Measurements from ENCODE around the gene TSC22D3.

The TSC22D3 gene

GRCh38 chrX:107730991-107731766 lies 44.4 kb downstream of the TSC22D3 start:
- H3K36me3 ChIP-seq (ENCODE audit: control insufficient read depth, insufficient read depth, low read length), result no peaks in the 10 kb centered on the region
- H3K27ac ChIP-seq (ENCODE audit: low read depth, low read length), result no peak overlapping the region
- H3K9me3 ChIP-seq (ENCODE audit: control insufficient read depth, insufficient read depth, low read length), result no peaks in the 10 kb centered on the region
- no peak overlapping the region for H3K4me3 ChIP-seq (ENCODE audit: low read depth, low read length)
- H3K4me1 ChIP-seq (ENCODE audit: control insufficient read depth, insufficient read depth, low read length), result peaks cover 30% of the 10 kb centered on the region
- H3K27me3 ChIP-seq (ENCODE audit: control insufficient read depth, insufficient read depth, low read length), result 0 out of 2 replicates have a peak, but pooled peaks cover 5% of the 10 kb centered on the region
- no peak overlapping the region for H3K9ac ChIP-seq (ENCODE audit: low read depth, low read length)

DNA sequence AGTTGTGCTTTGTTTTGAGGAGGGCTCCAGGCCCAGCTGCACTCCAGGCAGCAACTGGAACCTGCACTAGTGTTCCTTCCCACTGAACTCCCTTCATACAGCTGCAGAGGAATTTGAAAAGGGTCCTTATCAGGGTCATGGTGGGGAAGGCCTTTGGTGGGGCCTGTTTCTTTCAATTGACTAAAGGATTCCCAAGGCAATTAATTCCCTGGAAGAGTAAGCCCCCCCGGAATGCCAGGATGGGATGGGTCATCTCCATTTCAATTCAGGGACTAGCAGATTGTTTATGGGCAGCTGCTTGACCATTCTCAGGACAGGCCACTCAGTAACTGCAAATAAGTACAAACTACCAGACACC lies 45.3 kb downstream of the TSC22D3 start:
- Histone ChIP-seq H3K27me3 (ENCODE audit: control insufficient read depth, insufficient read depth, low read length) (no peaks in the 10 kb centered on the region), H3K27ac (ENCODE audit: low read depth, low read length) (peak overlapping the region; percentile 29), H3K4me3 (ENCODE audit: low read depth, low read length) (no peak overlapping the region), H3K4me1 (ENCODE audit: control insufficient read depth, insufficient read depth, low read length) (peaks cover 35% of the 10 kb centered on the region), H3K9ac (ENCODE audit: low read depth, low read length) (no peak overlapping the region), H3K36me3 (ENCODE audit: control insufficient read depth, insufficient read depth, low read length) (no peaks in the 10 kb centered on the region), H3K9me3 (ENCODE audit: control insufficient read depth, insufficient read depth, low read length) (no peaks in the 10 kb centered on the region)

DNA sequence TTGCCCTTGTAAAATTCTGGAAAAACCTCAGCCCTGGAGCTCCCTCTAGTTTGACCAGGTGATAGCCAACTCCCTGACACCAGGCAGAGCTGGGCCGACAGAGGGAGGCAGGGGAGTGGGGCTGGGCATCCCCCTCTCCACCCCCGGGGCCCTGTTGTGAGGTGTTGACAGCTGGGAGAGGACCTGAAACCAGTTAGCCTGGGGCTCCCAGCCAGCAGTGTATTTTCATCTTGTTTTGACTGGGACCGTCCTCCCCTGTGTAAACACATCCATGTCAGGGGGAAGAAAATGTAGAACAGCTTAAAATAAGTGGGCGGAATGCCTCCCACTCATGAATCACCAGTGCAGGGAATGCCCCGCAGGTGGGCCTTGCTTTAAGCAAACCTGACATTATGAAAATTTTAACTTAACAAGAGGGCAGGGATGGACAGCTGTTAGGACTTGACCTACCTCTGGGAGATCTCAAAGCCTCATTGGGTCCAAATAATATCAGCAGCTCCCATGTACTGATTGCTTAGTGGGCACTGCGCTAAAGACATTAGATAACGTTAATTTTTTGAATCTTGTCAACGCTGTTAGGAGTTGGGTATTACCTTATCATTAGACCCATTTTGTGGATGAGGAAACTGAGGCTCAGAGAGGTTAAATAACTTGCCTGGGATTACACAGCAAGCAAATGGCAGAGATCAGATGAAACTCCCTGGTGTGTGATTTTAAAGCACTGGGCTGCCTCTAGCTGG lies 45.9 kb downstream of the TSC22D3 start:
- Histone ChIP-seq H3K4me1 (ENCODE audit: control insufficient read depth, insufficient read depth, low read length) (peaks cover 35% of the 10 kb centered on the region), H3K27me3 (ENCODE audit: control insufficient read depth, insufficient read depth, low read length) (no peaks in the 10 kb centered on the region), H3K9ac (ENCODE audit: low read depth, low read length) (no peak overlapping the region), H3K27ac (ENCODE audit: low read depth, low read length) (peak overlapping the region; percentile 29), H3K4me3 (ENCODE audit: low read depth, low read length) (no peak overlapping the region), H3K9me3 (ENCODE audit: control insufficient read depth, insufficient read depth, low read length) (no peaks in the 10 kb centered on the region), H3K36me3 (ENCODE audit: control insufficient read depth, insufficient read depth, low read length) (no peaks in the 10 kb centered on the region)

DNA sequence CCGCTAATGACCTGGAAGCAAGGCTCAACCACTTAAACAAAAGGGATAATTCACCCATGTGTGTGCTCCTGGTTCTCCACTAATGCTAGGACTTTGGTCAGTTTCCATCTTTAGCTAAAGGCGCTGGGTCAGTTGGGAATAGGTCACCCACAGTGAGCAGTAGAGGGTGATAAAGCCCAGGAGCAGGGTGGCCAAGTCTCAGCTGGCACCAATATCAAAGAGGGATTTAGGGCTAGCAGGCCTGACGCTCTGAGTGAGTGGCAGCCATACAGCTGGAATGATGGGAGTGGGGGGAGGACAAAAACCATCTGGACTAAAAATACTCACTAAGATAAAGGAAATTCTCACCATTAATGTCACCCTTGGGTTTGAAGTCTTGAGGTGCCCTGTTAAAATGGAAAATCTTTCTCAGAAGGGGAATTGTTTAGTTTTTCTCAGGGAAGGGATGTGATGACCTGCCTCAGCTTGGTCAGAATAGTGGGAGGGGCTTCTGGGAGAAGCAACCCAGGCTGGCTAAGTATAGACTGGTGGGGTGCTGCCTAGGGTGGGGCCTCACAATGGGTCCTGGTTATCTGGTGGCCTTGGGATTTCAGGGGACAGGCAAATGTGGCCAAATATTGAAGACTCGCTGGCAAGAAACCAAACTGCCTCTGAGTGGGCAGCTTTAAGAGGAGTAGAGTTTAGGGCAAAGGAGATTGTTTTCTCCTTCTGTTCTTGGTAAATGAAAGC lies 47.1 kb downstream of the TSC22D3 start:
- H3K9ac ChIP-seq (ENCODE audit: low read depth, low read length), result no peak overlapping the region
- no peaks in the 10 kb centered on the region for H3K9me3 ChIP-seq (ENCODE audit: control insufficient read depth, insufficient read depth, low read length)
- H3K36me3 ChIP-seq (ENCODE audit: control insufficient read depth, insufficient read depth, low read length), result no peaks in the 10 kb centered on the region
- H3K27ac ChIP-seq (ENCODE audit: low read depth, low read length), result no peak overlapping the region
- no peaks in the 10 kb centered on the region for H3K27me3 ChIP-seq (ENCODE audit: control insufficient read depth, insufficient read depth, low read length)
- H3K4me3 ChIP-seq (ENCODE audit: low read depth, low read length), result no peak overlapping the region
- peaks cover 35% of the 10 kb centered on the region for H3K4me1 ChIP-seq (ENCODE audit: control insufficient read depth, insufficient read depth, low read length)

DNA sequence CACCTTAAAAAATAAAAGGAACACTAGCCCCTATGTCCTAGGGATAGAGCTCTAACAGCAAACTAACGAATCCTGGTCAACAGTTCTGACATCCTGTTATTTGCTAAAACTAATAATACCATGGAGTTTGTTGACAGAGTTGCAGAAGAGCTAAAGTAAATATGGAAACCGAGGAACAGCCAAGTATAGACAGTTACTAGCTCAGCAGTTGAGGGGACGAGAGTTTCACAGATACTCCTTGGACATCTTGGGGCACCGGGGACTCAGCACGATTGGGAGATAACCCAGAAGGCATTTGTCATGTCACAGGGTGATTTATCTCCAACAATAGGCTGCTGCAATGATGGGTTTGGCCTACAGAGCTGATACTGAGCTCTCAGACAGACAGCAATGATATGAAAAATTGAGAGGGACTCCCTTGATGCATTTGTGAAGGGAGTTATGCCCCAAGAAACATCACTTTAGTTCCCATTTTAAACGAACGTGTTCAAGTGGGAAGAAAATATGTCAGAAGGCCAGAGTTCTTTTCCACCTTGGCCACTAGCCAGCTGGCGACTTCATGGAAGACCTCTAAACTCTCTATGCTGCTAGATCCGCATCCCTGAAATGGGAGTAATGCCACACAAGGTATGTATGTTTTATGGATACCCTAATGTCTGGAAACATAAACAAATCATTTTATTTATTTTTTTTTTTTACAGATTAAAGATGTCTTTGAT lies 48.6 kb downstream of the TSC22D3 start:
- no peaks in the 10 kb centered on the region for H3K9me3 ChIP-seq (ENCODE audit: control insufficient read depth, insufficient read depth, low read length)
- H3K4me1 ChIP-seq (ENCODE audit: control insufficient read depth, insufficient read depth, low read length), result peaks cover 35% of the 10 kb centered on the region
- H3K36me3 ChIP-seq (ENCODE audit: control insufficient read depth, insufficient read depth, low read length), result no peaks in the 10 kb centered on the region
- H3K4me3 ChIP-seq (ENCODE audit: low read depth, low read length), result no peak overlapping the region
- H3K27ac ChIP-seq (ENCODE audit: low read depth, low read length), result no peak overlapping the region
- no peaks in the 10 kb centered on the region for H3K27me3 ChIP-seq (ENCODE audit: control insufficient read depth, insufficient read depth, low read length)
- no peak overlapping the region for H3K9ac ChIP-seq (ENCODE audit: low read depth, low read length)

DNA sequence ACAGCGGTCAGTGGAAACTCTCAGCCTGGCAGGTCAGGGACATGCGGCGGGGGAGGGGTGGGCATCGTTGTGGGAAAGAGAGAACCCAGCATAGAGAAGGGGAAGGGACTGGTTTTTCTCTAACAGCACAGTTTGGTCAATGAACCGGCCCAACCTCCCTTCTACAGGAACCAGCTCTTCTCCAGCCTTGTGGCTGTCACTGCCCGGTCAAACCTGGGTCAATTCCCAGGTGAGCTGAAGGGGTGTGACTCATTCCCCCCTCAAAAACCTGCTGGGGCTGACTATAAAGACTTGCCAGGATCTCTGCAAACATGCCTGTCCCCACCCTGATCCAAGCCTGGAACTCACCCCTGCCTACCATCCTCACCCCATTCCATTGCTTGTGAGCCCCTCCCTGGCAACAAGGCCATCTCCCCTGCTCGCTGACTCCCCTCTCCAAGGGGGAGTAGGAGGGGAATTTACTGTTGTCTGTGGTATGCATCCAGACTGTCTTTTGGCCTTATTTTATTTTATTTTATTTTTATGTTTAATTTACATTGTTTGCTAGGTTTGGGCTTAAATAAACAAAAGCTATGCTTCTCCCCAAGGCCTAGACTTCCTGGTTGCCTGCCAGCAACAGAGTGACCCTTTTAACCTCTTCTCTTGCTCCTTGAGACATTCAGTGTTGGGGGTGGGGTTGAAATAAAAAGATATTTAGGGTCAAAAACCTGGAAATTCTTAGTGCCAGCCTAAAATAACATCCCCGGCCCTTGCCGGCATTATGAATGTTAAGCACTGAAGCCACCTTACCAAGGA lies 49.6 kb downstream of the TSC22D3 start:
- Histone ChIP-seq H3K27ac (ENCODE audit: low read depth, low read length) (no peak overlapping the region), H3K4me1 (ENCODE audit: control insufficient read depth, insufficient read depth, low read length) (peaks cover 26% of the 10 kb centered on the region), H3K4me3 (ENCODE audit: low read depth, low read length) (no peak overlapping the region), H3K9ac (ENCODE audit: low read depth, low read length) (no peak overlapping the region), H3K36me3 (ENCODE audit: control insufficient read depth, insufficient read depth, low read length) (no peaks in the 10 kb centered on the region), H3K27me3 (ENCODE audit: control insufficient read depth, insufficient read depth, low read length) (no peaks in the 10 kb centered on the region), H3K9me3 (ENCODE audit: control insufficient read depth, insufficient read depth, low read length) (no peaks in the 10 kb centered on the region)

DNA sequence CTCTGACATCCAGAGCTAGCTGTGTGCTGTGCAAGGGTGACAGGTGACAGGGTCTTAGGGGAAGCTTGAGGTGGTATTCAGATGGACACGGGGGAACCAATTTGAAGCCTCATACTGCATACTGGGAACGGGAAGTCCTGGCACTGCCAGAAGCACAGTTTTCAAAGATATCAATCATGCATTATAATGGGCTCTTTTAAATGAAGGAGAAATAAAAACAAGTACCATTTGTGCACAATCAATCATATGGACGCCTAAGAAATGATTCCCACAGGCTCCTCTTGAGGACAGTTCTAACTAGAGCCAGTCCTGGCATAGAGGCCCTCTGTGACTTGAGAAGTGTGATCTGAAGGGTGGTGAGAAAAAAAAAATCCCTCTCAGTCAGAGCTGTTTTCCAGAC lies 50.9 kb downstream of the TSC22D3 start:
- H3K9me3 ChIP-seq (ENCODE audit: control insufficient read depth, insufficient read depth, low read length), result no peaks in the 10 kb centered on the region
- no peaks in the 10 kb centered on the region for H3K36me3 ChIP-seq (ENCODE audit: control insufficient read depth, insufficient read depth, low read length)
- no peaks in the 10 kb centered on the region for H3K27me3 ChIP-seq (ENCODE audit: control insufficient read depth, insufficient read depth, low read length)
- no peak overlapping the region for H3K9ac ChIP-seq (ENCODE audit: low read depth, low read length)
- no peak overlapping the region for H3K4me3 ChIP-seq (ENCODE audit: low read depth, low read length)
- no peak overlapping the region for H3K27ac ChIP-seq (ENCODE audit: low read depth, low read length)
- peaks cover 13% of the 10 kb centered on the region for H3K4me1 ChIP-seq (ENCODE audit: control insufficient read depth, insufficient read depth, low read length)

GRCh38 chrX:107723511-107723910 lies 52.1 kb downstream of the TSC22D3 start:
- Histone ChIP-seq H3K4me1 (ENCODE audit: control insufficient read depth, insufficient read depth, low read length) (peaks cover 15% of the 10 kb centered on the region), H3K27ac (ENCODE audit: low read depth, low read length) (no peak overlapping the region), H3K36me3 (ENCODE audit: control insufficient read depth, insufficient read depth, low read length) (no peaks in the 10 kb centered on the region), H3K9me3 (ENCODE audit: control insufficient read depth, insufficient read depth, low read length) (no peaks in the 10 kb centered on the region), H3K4me3 (ENCODE audit: low read depth, low read length) (no peak overlapping the region), H3K9ac (ENCODE audit: low read depth, low read length) (no peak overlapping the region), H3K27me3 (ENCODE audit: control insufficient read depth, insufficient read depth, low read length) (no peaks in the 10 kb centered on the region)

- H3K27ac ChIP-seq (ENCODE audit: low read depth, low read length), result no peak overlapping the region
Observed at GRCh38 chrX:107721966-107722707, 53.5 kb downstream of the TSC22D3 start.

GRCh38 chrX:107721318-107721717 lies 54.3 kb downstream of the TSC22D3 start:
- no peaks in the 10 kb centered on the region for H3K36me3 ChIP-seq (ENCODE audit: control insufficient read depth, insufficient read depth, low read length)
- no peak overlapping the region for H3K27ac ChIP-seq (ENCODE audit: low read depth, low read length)
- H3K4me3 ChIP-seq (ENCODE audit: low read depth, low read length), result no peak overlapping the region
- H3K9me3 ChIP-seq (ENCODE audit: control insufficient read depth, insufficient read depth, low read length), result no peaks in the 10 kb centered on the region
- H3K4me1 ChIP-seq (ENCODE audit: control insufficient read depth, insufficient read depth, low read length), result peaks cover 26% of the 10 kb centered on the region
- H3K9ac ChIP-seq (ENCODE audit: low read depth, low read length), result no peak overlapping the region
- peaks cover 11% of the 10 kb centered on the region for H3K27me3 ChIP-seq (ENCODE audit: control insufficient read depth, insufficient read depth, low read length)

More at GRCh38 chrX:107721966-107722707, 53.5 kb downstream of the TSC22D3 start:
- Histone ChIP-seq H3K4me3 (ENCODE audit: low read depth, low read length) (no peak overlapping the region), H3K36me3 (ENCODE audit: control insufficient read depth, insufficient read depth, low read length) (no peaks in the 10 kb centered on the region), H3K9me3 (ENCODE audit: control insufficient read depth, insufficient read depth, low read length) (no peaks in the 10 kb centered on the region), H3K9ac (ENCODE audit: low read depth, low read length) (no peak overlapping the region), H3K4me1 (ENCODE audit: control insufficient read depth, insufficient read depth, low read length) (peaks cover 25% of the 10 kb centered on the region), H3K27me3 (ENCODE audit: control insufficient read depth, insufficient read depth, low read length) (peaks cover 4% of the 10 kb centered on the region)

Data from HUES48 (cell line).